IMR-90 (cell line): ENCODE measurements around the gene SYNE2. TPM values are rescaled to one million over a fixed set of nuclear protein-coding genes. Genes with fewer than 3 reads are reported as not detected.

Source experiments
- ATAC-seq: fragments of 200-7000 bp; cut with Tn5 transposase; 2 replicates; pipeline ENCODE4 v1.9.1; 2020; ENCODE audit warnings: low read depth, mild to moderate bottlenecking, moderate library complexity
- BruUV-seq: library from RNA; stranded (reverse); fragments of 400-500 nt; replicated peaks from 2 replicates; lab custom pipeline; 2021; lab: Mats Ljungman, UMichigan
- CTCF ChIA-PET: fragments of 300-600 bp; formaldehyde crosslinking; extraction: SDS; loops from one replicate; lab custom pipeline; 2021; ENCODE audit warnings: antibody characterized with exemption; lab: Yijun Ruan, JAX
- POLR2A ChIA-PET: fragments of 300-600 bp; sonication (Branson Sonifier 250); formaldehyde crosslinking; loops from one replicate; lab custom pipeline; 2022; ENCODE audit warnings: antibody characterized with exemption; ENCODE audit not compliant: unreplicated experiment; lab: Charles Lee
- DNase-seq: peaks from one replicate; pipeline ENCODE4 v3.0.0; 2013
- H2AFZ ChIP-seq: replicated peaks from 2 replicates; pipeline ENCODE3; 2013; ENCODE audit warnings: low read length, mild to moderate bottlenecking; ENCODE audit not compliant: poor library complexity
- H2AK5ac ChIP-seq: 2 replicates; pipeline ENCODE4 v1.6.1; 2013; ENCODE audit warnings: low read depth, low read length, inconsistent platforms
- H2AK9ac ChIP-seq: replicated peaks from 2 replicates; pipeline ENCODE3; 2013; ENCODE audit warnings: mild to moderate bottlenecking, low read depth, low read length, moderate library complexity; ENCODE audit not compliant: poor library complexity
- H2BK120ac ChIP-seq: 2 replicates; pipeline ENCODE4 v1.6.1; 2013; ENCODE audit warnings: low read depth, low read length, inconsistent platforms
- H2BK15ac ChIP-seq: 3 replicates; pipeline ENCODE4 v1.6.1; 2013; ENCODE audit warnings: low read depth, low read length, inconsistent platforms
- H2BK20ac ChIP-seq: 2 replicates; pipeline ENCODE4 v1.6.1; 2013; ENCODE audit warnings: low read depth, mild to moderate bottlenecking, inconsistent platforms, low read length, moderate library complexity
- H2BK5ac ChIP-seq: 2 replicates; pipeline ENCODE4 v1.6.1; 2013; ENCODE audit warnings: mild to moderate bottlenecking, low read depth, low read length, inconsistent platforms; ENCODE audit not compliant: poor library complexity, severe bottlenecking
- H3K14ac ChIP-seq: replicated peaks from 2 replicates; pipeline ENCODE4 v1.6.1; 2013; ENCODE audit warnings: low read depth, low read length, inconsistent platforms
- H3K18ac ChIP-seq: 2 replicates; pipeline ENCODE4 v1.6.1; 2013; ENCODE audit warnings: low read depth, low read length, control low read depth
- H3K23ac ChIP-seq: 2 replicates; pipeline ENCODE4 v1.6.1; 2013; ENCODE audit warnings: low read depth, low read length, inconsistent platforms
- H3K27ac ChIP-seq: 2 replicates; pipeline ENCODE4 v1.5.1; 2013; ENCODE audit warnings: mild to moderate bottlenecking, control low read depth, low read length; ENCODE audit not compliant: insufficient read depth
- H3K27me3 ChIP-seq: 2 replicates; pipeline ENCODE4 v1.6.1; 2013; ENCODE audit warnings: low read length; ENCODE audit not compliant: control insufficient read depth, insufficient read depth
- H3K36me3 ChIP-seq: 2 replicates; pipeline ENCODE4 v1.6.1; 2013; ENCODE audit warnings: low read length, mixed read lengths; ENCODE audit not compliant: control insufficient read depth, insufficient read depth
- H3K4ac ChIP-seq: 2 replicates; pipeline ENCODE4 v1.6.1; 2013; ENCODE audit warnings: low read depth, low read length, inconsistent platforms
- H3K4me1 ChIP-seq: 2 replicates; pipeline ENCODE4 v1.6.1; 2013; ENCODE audit warnings: low read length, mixed read lengths; ENCODE audit not compliant: control insufficient read depth, insufficient read depth
- H3K4me2 ChIP-seq: 2 replicates; pipeline ENCODE4 v1.6.1; 2013; ENCODE audit warnings: low read depth, mild to moderate bottlenecking, control low read depth, low read length, moderate library complexity
- H3K4me3 ChIP-seq: 2 replicates; pipeline ENCODE4 v1.5.1; 2013; ENCODE audit warnings: low read depth, mild to moderate bottlenecking, control low read depth, low read length, moderate library complexity; ENCODE audit not compliant: insufficient read depth
- H3K56ac ChIP-seq: 2 replicates; pipeline ENCODE4 v1.6.1; 2013; ENCODE audit warnings: low read length, inconsistent platforms; ENCODE audit not compliant: insufficient read depth; ENCODE audit errors: extremely low read depth
- H3K79me1 ChIP-seq, 2 experiments: 2 replicates each; pipeline ENCODE4 v1.6.1; 2013; ENCODE audit warnings: low read length in 2 of 2, inconsistent platforms in 1 of 2, low read depth in 1 of 2
- H3K9ac ChIP-seq: 2 replicates; pipeline ENCODE4 v1.6.1; 2013; ENCODE audit warnings: low read depth, low read length, control low read depth
- H3K9me1 ChIP-seq: 2 replicates; pipeline ENCODE4 v1.6.1; 2013; ENCODE audit warnings: low read length, inconsistent platforms; ENCODE audit not compliant: insufficient read depth
- H3K9me3 ChIP-seq: 2 replicates; pipeline ENCODE4 v1.6.1; 2013; ENCODE audit warnings: low read length; ENCODE audit not compliant: control insufficient read depth, insufficient read depth
- H4K20me1 ChIP-seq: 2 replicates; pipeline ENCODE4 v1.6.1; 2013; ENCODE audit warnings: low read length, inconsistent platforms; ENCODE audit not compliant: insufficient read depth
- H4K5ac ChIP-seq: 2 replicates; pipeline ENCODE4 v1.6.1; 2013; ENCODE audit warnings: mild to moderate bottlenecking, low read depth, low read length, control low read depth
- H4K8ac ChIP-seq, 2 experiments: 2 replicates each; pipeline ENCODE4 v1.6.1; 2013; ENCODE audit warnings: low read depth in 2 of 2, low read length in 2 of 2, control low read depth in 1 of 2, inconsistent platforms in 1 of 2
- H4K91ac ChIP-seq: 2 replicates; pipeline ENCODE4 v1.6.1; 2013; ENCODE audit warnings: low read depth, low read length, inconsistent platforms; ENCODE audit not compliant: insufficient read depth
- CEBPB ChIP-seq: IDR thresholded peaks from 2 replicates; pipeline ENCODE4 v1.6.1; 2012; ENCODE audit warnings: low read depth, low read length, improper control_type of control experiment
- MAZ ChIP-seq: IDR thresholded peaks from 2 replicates; pipeline ENCODE4 v1.6.1; 2012; ENCODE audit warnings: low read depth, mild to moderate bottlenecking, low read length, improper control_type of control experiment, moderate library complexity, borderline replicate concordance
- NFE2L2 ChIP-seq: fragments of 150-350 bp; IDR thresholded peaks from 2 replicates; pipeline ENCODE4 v1.6.1; 2016; ENCODE audit warnings: low read depth, mild to moderate bottlenecking, low read length
- RAD21 ChIP-seq: IDR thresholded peaks from 2 replicates; pipeline ENCODE4 v1.6.1; 2012; ENCODE audit warnings: low read length, improper control_type of control experiment
- whole genome bisulfite sequencing, 2 experiments: methylation state at CpG; one replicate each; pipeline versions ENCODE4 v1.1.5 to v1.1.7; 2013; ENCODE audit warnings: missing lambda C conversion rate in 2 of 2; ENCODE audit not compliant: insufficient read length in 1 of 2; ENCODE audit errors: extremely low coverage in 2 of 2; 5-methylcytosine and 5-hydroxymethylcytosine counted together
- dilution Hi-C: fragments of 300-500 bp; cut with HindIII; formaldehyde crosslinking; loops from one replicate; pipeline ENCODE4 v1.14.3; 2018; ENCODE audit warnings: low sequenced_read_pairs; ENCODE audit not compliant: unreplicated experiment
- in situ Hi-C: fragments of 300-500 bp; cut with MboI; formaldehyde crosslinking; loops from 3 replicates; pipeline ENCODE4 v1.14.3; 2019; ENCODE audit warnings: low sequenced_read_pairs, inconsistent platforms, mixed read lengths
- intact Hi-C: fragments of 100-400 bp; cut with micrococcal nuclease; formaldehyde crosslinking; loops from 2 replicates; pipeline ENCODE4 v1.10.0; 2022
- polyA plus RNA-seq, 3 experiments: library from polyadenylated mRNA; depleted of rRNA; stranded (reverse); fragments of >200 nt; gene quantifications; 2 replicates each; pipeline ENCODE4 v1.2.3, GENCODE V29; 2012; ENCODE audit warnings: low replicate concordance in 1 of 3
- total RNA-seq: library from RNA; depleted of rRNA; stranded (reverse); fragments of >200 nt; gene quantifications from 2 replicates; pipeline ENCODE4 v1.2.3, GENCODE V29; 2012
- TF ChIP-seq, protein P1 (sequence below): conservative IDR thresholded peaks from 2 replicates; pipeline ENCODE4 v1.5.1; 2012; ENCODE audit warnings: mild to moderate bottlenecking, low read depth, low read length, improper control_type of control experiment

SYNE2 gene
- total and polyA plus RNA-seq, 2 of the 4 experiments (the other 2 are of a cell fraction): 5.2 to 28.9 TPM

DNA sequence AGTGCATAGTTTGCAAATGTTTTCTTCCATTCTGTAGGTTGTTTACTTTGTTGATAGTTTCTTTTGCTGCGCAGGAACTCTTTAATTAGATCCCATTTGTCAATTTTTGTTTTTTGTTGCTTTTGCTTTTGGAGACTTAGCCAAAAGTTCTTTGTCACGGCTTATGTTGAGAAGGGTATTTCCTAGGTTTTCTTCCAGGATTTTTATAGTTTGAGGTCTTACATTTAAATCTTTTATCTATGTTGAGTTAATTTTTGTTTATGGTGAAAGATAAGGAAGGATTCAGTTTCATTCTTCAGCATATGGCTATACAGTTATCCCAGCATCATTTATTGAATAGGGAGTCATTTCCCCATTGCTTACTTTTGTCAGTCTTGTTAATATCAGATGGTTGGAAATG is 51.9 kb downstream of the SYNE2 start:
- H3K9me3 ChIP-seq: no peaks in the 10 kb centered on the region
- H2BK120ac ChIP-seq: no peak overlapping the region
- no peak for TF ChIP-seq RAD21
- TF ChIP-seq, protein P1, sequence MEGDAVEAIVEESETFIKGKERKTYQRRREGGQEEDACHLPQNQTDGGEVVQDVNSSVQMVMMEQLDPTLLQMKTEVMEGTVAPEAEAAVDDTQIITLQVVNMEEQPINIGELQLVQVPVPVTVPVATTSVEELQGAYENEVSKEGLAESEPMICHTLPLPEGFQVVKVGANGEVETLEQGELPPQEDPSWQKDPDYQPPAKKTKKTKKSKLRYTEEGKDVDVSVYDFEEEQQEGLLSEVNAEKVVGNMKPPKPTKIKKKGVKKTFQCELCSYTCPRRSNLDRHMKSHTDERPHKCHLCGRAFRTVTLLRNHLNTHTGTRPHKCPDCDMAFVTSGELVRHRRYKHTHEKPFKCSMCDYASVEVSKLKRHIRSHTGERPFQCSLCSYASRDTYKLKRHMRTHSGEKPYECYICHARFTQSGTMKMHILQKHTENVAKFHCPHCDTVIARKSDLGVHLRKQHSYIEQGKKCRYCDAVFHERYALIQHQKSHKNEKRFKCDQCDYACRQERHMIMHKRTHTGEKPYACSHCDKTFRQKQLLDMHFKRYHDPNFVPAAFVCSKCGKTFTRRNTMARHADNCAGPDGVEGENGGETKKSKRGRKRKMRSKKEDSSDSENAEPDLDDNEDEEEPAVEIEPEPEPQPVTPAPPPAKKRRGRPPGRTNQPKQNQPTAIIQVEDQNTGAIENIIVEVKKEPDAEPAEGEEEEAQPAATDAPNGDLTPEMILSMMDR: no peak
- TF ChIP-seq MAZ: no peak
- no peak for TF ChIP-seq CEBPB
- TF ChIP-seq NFE2L2: no peak
- no peak overlapping the region for H2BK5ac ChIP-seq
- no peak overlapping the region for H3K18ac ChIP-seq
- no peak overlapping the region for H2BK20ac ChIP-seq
- intact Hi-C loops (no loop called here), in situ Hi-C loops (no loop called here), dilution Hi-C loops (no loop called here)
- no peaks in the 10 kb centered on the region for H3K36me3 ChIP-seq
- CTCF ChIA-PET: no interaction called here
- no peak for DNase-seq
- no peak overlapping the region for H2AK9ac ChIP-seq
- H3K9ac ChIP-seq: no peak overlapping the region
- no peaks in the 10 kb centered on the region for H4K20me1 ChIP-seq
- H4K5ac ChIP-seq: no peak overlapping the region
- no peak overlapping the region for H2AFZ ChIP-seq
- no peaks in the 10 kb centered on the region; a peak in 1 of 4 replicates for H3K79me1 ChIP-seq
- no peak overlapping the region for H3K4ac ChIP-seq
- no peak overlapping the region for H2AK5ac ChIP-seq
- H4K8ac ChIP-seq: no peak overlapping the region
- POLR2A ChIA-PET: no interaction called here
- no peak overlapping the region for H3K14ac ChIP-seq
- no peak overlapping the region for H4K91ac ChIP-seq
- H3K9me1 ChIP-seq: no peaks in the 10 kb centered on the region; the same call in 1 of the 2 replicates
- H2BK15ac ChIP-seq: no peak overlapping the region
- H3K56ac ChIP-seq: no peak overlapping the region
- no TSS peak for BruUV-seq
- no CpG with 5 or more reads among the region's 2 CpGs for WGBS, 2 experiments
- H3K27me3 ChIP-seq: peaks cover 1% of the 10 kb centered on the region; the same call in 1 of the 2 replicates
- H3K23ac ChIP-seq: no peak overlapping the region
- no peak for ATAC-seq
- no peak overlapping the region for H3K4me3 ChIP-seq
- no peak overlapping the region for H3K27ac ChIP-seq
- peaks cover 7% of the 10 kb centered on the region for H3K4me1 ChIP-seq
- H3K4me2 ChIP-seq: no peak overlapping the region
